NCI-H2227 (cell line): ENCODE measurements around the gene ADGRF3.
"Not testable (repeated sequence)": the region's sequence is repeated elsewhere in the genome, so short reads cannot be mapped to it uniquely, and the experiment has no call there.

Experiments
- DNase-seq: peaks from one replicate; lab custom pipeline; 2025; ENCODE audit not compliant: unreplicated experiment; lab: John Stamatoyannopoulos, UW

Gene ADGRF3, protein sequence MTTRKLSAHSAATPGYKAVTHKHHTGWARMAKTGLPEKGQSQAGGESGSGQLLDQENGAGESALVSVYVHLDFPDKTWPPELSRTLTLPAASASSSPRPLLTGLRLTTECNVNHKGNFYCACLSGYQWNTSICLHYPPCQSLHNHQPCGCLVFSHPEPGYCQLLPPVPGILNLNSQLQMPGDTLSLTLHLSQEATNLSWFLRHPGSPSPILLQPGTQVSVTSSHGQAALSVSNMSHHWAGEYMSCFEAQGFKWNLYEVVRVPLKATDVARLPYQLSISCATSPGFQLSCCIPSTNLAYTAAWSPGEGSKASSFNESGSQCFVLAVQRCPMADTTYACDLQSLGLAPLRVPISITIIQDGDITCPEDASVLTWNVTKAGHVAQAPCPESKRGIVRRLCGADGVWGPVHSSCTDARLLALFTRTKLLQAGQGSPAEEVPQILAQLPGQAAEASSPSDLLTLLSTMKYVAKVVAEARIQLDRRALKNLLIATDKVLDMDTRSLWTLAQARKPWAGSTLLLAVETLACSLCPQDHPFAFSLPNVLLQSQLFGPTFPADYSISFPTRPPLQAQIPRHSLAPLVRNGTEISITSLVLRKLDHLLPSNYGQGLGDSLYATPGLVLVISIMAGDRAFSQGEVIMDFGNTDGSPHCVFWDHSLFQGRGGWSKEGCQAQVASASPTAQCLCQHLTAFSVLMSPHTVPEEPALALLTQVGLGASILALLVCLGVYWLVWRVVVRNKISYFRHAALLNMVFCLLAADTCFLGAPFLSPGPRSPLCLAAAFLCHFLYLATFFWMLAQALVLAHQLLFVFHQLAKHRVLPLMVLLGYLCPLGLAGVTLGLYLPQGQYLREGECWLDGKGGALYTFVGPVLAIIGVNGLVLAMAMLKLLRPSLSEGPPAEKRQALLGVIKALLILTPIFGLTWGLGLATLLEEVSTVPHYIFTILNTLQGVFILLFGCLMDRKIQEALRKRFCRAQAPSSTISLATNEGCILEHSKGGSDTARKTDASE

DNA sequence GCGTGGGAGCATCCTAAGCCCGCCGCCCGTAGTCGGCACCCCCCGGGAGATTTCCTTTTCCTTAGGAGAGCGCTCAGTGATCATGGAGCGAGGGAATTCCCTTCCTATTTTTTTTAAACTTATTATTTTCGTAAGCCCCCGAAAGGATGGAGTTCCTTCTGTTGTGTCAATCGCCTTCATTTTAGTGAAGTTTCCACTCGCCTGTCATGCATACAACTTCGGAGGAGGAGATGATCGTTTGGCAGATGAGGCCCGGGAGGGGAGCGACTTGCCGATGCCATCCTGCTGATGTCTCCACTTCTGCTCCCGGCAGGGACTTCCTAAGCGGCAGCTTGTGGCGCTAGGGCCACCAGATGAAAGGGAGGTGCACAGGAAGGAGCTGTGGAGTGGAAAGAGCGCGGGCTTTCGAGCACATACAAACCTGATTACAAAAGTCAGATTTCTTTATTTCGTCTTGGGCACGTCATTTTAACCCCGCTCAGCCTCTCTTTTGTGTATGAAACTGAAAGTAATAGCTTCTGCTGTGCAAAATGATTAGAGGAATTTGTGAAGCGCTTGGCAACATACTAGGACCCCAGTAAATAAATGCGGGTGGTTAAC lies at the start of gene ADGRF3:
ADGRF3 (minus strand) TSS at position 336 of the 600 bp plus-strand sequence. CDS start 555 bp downstream, outside the sequence.
- peak; percentile 66 for DNase-seq

DNA sequence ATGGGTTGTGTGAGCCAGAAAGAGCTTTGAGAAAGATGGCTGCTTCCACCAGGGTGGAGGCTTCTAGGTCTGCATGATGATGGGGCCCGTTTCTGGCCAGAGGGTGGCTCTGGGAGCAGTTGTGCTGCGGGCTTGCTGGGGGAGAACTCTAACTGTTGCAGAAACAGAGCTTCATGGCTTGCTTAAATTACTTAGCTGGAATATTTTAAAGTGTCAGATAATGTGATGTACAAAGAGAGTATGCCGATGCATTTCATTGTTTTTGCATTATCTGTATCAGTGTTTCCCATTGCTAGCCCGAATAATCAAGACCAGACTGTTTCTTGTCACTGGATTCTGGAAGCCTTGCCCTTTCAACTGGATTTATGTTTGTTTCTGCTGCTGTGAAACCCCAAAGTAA lies 48.8 kb upstream of the ADGRF3 start:
- DNase-seq, result peak; percentile 25

DNA sequence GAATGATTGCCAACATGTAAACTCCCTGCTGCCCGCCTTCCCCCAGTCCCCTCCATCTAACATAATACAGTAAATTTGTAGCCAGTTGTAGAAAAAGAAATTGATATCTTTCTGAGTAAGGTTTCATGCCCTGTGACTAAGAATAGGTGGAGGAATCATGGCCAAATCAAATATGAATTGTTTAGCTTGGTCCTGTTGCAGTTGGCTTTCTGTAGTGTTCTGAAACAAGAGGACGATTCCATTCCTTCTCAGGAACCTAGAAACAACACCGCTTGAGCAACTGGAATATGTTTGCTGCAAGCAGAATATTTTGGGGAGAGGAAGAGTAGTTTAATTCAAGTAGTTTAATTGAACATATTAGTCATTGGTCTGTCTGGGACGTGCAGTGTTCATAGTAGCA lies 48.1 kb upstream of the ADGRF3 start:
- no peak for DNase-seq

DNA sequence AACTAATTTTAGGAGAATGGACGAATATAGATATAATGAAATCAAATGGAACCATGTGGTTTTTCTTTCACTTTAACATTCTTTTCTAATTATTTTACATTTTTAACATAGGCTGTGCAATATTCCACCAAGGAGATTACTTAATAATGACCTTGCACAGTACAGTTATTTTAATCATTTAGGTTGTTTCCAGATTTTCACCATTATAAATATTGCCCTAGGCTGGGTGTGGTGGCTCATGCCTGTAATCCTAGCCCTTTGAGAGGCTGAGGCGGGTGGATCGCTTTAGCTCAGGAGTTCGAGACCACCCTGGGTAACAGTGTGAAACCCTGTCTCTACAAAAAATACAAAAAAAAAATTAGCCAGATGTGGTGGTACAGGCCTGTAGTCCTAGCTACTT lies 40.6 kb upstream of the ADGRF3 start:
- no peak for DNase-seq

DNA sequence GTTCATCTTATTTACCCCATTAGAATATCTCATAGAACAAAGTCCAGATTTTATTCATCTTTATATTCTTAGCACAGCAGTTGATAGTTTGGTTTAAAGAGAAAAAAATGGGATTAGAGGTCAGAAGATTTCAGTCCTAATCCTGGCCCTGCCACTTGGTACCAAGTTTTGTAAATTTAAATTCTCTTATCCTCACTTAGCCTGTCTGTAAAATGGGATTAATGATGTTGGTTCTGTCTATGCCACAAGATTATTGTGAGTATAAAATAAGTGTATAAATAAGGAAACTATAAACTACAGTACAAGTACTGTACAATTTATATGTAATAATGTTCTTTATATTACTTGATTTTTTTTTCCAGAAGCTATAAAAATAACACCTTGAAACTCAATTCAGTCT lies 38.0 kb upstream of the ADGRF3 start:
- DNase-seq, result no peak

DNA sequence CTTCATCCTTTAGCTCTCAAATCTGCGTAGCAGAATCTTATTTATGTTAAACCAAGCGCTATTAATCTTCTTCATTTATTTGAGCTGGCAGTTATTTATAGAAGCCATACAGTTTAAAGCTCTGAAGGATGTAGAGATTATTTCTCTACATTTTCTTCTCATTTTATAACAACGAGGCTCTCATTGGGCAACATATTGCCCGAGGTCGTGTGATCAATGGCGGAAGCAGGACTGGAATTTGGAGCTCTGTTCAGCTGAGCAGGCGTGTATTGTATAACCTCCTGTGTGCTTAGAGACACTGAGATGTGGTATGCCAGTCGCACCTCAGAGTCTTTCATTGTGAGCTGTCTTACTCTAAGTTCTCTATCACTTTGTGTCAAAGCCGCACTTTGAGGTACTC lies 37.6 kb upstream of the ADGRF3 start:
- no peak for DNase-seq

DNA sequence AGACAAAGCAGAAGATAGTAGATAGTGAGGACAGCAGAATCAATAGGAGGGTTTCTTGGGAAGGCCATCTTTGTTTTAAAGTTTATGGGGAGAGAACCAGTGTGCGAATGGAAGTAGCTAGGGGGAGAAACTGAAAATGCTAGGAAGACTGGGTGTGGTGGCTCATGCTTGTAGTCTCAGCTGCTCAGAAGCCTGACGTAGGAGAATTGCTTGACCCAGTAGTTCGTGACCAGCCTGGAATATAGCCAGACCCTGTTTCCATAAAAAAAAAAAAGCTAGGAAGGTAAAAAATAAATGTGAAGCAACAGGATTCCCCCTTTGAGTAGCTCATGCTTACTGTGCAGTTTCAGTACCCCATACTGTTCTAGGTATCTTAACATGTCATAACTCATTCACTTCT lies 36.0 kb upstream of the ADGRF3 start:
- DNase-seq, result no peak

DNA sequence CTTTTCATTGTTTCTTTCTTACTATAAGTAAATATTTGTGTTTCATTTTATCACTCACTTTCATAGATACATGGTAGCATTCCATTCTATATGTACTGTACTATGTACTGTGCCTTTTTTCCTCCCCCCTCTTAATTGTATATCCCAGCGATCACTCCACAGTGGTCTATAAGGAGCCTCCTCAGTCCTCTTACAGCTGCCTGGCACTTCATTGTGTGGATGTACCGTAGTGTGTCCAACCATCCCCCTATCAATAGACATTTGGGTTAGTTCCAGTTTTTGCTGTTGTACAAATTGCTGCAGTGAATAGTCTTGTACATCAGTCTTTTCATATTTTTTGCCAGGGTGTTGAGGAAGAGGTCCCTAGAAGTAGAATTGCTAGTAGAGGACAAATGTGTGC lies 33.7 kb upstream of the ADGRF3 start:
- no peak for DNase-seq

DNA sequence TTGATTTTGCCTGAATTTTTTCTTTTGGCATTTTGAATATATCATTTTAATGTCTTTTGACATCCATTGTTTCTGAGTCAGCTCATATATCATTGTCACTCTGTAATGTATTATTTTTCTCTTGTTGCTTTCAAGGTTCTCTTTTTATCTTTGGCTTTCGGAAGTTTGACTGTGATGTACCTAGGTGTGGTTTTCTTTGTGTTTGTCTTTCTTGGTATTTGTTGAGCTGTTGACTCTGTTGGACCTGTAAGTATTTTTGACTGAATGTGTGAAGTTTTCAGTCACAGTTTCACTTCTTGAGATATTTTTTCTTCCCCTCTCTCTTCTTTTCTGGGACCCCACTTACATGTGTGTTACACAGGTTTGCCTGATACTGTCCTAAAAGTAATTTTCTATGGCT lies 30.2 kb upstream of the ADGRF3 start:
- DNase-seq, result no peak

DNA sequence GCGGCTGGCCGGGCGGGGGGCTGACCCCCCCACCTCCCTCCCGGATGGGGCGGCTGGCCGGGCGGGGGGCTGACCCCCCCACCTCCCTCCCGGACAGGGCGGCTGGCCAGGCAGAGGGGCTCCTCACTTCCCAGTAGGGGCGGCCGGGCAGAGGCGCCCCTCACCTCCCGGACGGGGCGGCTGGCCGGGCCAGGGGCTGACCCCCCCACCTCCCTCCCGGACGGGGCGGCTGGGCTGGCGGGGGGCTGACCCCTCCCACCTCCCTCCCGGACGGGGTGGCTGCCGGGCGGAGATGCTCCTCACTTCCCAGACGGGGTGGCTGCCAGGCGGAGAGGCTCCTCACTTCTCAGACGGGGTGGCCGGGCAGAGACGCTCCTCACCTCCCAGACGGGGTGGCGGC lies 24.3 kb upstream of the ADGRF3 start:
- not testable (repeated sequence) for DNase-seq

DNA sequence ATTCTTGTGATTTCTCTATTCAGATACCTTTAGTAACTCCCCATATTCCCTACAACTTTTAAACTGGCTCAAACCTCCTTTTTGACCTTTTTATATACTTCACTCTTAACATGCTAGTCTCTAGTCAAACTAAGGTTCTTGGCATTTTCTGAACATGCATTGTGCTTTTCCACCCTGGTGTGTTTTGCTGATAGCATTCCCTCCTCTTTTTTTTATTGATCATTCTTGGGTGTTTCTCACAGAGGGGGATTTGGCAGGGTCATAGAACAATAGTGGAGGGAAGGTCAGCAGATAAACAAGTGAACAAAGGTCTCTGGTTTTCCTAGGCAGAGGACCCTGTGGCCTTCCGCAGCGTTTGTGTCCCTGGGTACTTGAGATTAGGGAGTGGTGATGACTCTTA lies 23.1 kb upstream of the ADGRF3 start:
- not testable (repeated sequence) for DNase-seq

DNA sequence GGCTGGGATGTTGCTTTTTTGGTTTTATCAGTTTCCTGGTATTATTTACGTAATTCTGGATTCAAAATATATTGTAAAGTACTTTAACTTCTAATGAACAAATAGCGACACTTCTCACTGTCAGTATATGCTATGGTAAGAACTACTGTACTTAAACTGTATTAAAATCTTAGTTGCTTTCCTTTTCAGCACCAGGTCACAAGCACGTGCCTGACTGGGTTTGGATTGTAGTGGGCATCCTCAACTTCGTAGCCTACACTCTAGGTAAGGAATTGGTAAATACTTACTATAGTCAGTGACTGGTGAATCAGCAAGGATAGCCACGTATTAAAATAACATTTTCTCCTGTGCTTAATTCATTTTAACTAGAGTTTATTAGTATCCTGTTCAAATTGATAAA lies 20.4 kb upstream of the ADGRF3 start:
- DNase-seq, result no peak

DNA sequence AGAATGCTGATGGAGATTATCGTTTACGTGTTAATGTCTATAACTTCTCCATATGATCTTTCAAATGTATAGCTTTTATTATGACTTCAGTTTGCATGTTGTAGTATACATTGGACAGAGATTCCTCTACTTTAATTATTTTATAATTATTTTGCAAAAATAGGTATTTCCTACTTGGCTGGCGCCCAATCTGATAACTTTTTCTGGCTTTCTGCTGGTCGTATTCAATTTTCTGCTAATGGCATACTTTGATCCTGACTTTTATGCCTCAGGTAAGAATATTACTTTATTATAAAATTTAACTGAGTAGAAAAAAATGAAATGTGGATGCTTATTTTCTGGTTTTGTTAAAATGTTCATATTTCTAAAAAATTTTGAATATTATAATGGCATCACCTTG lies 18.1 kb upstream of the ADGRF3 start:
- DNase-seq, result no peak

DNA sequence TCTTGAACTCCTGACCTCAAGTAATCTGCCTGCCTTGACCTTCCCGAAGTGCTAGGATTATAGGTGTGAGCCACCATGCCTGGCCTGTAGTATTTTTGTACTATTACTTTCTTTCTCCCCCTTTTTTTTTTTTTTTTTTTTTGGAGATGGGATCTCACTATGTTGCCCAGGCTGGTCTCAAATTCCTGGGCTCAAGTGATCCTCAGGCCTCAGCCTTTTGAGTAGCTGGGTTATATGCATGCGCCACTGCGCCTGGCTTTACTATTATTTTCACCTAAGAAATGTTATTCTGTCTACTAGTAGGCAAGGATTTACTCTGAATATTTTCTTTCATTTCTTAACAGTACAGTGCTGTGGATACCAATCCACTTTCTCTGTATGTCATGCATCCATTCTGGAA lies 17.4 kb upstream of the ADGRF3 start:
- no peak for DNase-seq

DNA sequence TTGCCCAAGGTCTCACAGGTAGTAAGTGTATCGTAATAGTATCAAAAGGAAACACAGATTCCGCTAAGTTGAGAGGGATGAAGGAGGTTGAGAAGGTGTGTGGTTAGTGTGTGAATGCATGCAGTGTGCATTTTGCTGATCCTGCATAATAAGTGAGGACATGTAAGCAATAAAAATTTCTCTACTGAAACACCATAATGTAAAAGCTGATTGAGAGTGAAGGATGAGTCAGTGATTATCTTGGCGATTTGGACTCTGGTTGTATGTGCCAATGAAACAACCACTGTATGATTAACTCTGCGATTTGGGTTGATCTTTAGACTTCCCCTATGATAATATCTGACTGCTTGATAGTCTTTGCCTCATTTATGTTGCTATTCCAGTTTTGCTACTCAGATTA lies 16.7 kb upstream of the ADGRF3 start:
- no peak for DNase-seq

DNA sequence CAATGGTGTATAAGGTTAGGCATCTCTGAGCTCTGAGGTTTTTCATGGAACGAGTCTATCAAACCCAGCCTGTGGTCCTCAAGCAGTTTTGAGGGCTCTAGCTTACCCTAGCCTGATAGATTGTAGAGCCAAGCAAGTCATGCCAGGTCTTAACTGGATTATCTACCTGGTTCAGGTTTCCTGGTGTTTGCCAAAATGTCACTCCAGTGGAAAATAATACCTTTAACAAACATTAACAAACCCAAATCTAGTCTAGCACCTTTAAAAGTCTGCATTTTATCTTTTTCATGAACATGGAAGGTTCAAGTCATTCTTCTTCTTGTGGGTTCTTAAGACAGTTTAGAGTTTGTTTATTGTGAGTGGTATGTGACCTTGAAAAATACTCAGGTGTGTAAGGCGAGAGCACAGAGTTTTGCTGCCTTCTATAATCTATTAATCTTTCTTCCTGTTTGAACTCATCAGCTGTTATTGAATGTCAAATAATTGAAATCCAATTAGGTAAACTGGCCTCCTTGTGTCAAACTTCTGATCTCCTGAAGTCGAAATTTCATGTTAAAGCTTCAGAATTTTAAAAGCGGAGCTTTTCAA lies 13.4 kb upstream of the ADGRF3 start:
- no peak for DNase-seq

DNA sequence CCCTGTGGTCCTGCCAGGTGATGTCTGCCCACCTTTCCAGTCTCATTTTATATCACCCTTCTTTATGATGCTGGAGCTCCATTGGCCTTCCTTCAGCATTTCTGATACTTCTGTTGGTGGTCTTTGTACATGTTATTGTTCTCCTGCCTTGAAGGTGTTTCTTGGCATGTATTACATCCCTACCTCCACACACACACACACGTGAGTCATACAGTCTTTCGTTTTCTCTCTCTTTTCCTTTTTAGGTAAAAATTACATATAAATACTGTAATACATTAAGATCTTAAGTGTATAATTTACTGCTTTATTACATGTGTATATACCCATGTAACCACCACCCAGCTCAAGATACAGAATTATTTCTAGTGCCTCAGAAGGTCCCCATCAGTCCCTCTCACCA lies 10.2 kb upstream of the ADGRF3 start:
- no peak for DNase-seq

DNA sequence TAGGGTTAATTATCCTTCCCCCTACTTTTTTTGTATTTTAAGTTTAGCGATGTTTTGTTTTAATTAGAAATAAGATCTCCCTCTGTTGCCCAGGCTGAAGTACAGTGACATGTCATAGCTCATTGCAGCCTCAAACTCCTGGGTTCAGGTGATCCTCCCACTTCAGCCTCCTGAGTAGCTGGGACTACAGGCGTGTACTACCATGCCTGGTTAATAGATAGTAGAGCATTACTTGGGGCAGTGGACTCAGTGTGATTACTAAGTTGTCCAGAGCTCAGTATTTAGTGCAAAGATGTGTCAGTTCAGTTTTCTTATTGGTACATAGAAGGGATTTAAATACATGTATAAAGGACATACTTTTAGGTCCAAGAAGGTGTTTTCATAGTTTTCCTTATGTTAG lies 9.5 kb upstream of the ADGRF3 start:
- DNase-seq, result no peak

DNA sequence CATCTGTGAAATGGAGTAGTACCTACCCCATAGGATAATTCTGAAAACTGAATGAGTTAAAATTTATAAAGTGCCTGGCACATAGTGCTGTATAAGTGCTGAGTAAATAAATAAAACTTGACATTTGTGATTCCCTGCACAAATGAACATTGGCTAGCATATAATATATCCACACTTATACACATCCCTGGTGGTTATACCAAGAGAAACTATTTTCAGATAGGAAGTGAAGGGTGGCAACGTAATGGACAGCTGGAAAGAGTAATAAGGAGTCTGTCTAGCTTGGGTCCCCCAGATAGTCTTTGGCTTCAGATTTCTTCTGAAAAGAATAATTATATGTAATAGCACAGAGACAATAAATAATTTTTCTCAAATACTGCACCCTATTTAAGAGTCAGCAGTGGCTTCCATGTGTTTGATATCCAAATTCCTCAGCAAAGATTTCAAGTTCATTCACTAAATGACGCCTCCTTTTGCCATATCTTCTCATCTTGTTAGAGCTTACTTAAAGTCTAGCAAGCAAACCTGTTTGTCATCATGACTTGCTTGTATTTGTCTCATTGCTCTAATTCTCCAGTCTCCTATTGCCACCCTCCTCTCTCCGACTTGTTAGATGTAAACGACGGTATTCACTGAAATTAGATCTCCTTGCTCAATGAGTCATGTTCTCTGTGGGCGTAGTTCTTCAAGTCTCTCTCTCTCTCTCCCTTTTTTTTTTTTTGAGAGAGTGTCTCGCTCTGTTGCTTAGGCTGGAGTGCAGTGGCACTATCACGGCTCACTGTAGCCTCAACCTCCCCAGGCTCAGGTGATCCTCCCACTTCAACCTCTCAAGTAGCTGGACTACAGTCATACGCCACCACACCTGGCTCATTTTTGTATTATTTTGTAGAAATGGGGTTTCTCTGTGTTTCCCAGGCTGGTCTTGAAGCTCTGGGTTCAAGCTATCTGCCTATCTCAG lies 8.7 kb upstream of the ADGRF3 start:
- DNase-seq, result no peak

DNA sequence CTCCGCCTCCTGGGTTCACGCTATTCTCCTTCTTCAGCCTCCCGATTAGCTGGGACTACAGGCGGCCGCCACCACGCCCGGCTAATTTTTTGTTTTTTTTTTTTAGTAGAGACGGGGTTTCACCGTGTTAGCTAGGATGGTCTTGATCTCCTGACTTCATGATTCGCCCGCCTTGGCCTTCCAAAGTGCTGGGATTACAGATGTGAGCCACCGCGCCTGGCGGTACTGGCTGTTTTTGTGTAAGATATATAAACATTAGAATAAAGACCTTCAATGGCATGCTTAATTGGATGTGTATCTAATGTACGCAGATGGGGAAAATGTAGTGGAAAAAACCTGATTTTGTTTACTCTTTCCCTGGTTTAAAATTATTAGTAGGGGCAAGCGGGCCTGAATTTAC lies 7.9 kb upstream of the ADGRF3 start:
- not testable (repeated sequence) for DNase-seq
